SK-N-MC (cell line): ENCODE results near the gene PSEN1.

Source experiments
- DNase-seq: peaks from one replicate; pipeline ENCODE4 v3.0.0-alpha.2; 2011; ENCODE audit warnings: low read depth, low spot score
- H3K27ac ChIP-seq: fragments of 200-600 bp; sonication (generic); 2 replicates; pipeline ENCODE4 v1.5.1; 2016; ENCODE audit warnings: mixed run types
- H3K36me3 ChIP-seq: fragments of 200-600 bp; sonication (generic); 2 replicates; pipeline ENCODE4 v1.6.1; 2017; ENCODE audit warnings: antibody characterized with exemption, low read length, mixed read lengths; ENCODE audit not compliant: insufficient read depth
- H3K4me3 ChIP-seq: fragments of 200-600 bp; sonication (generic); 2 replicates; pipeline ENCODE4 v1.5.1; 2016
- H3K9ac ChIP-seq: fragments of 200-600 bp; sonication (generic); 2 replicates; pipeline ENCODE4 v1.8.0; 2017; ENCODE audit warnings: mixed run types, mixed read lengths; ENCODE audit not compliant: insufficient read length
- H3K9me3 ChIP-seq: fragments of 200-600 bp; sonication (generic); 2 replicates; pipeline ENCODE4 v1.6.1; 2017; ENCODE audit warnings: low read depth, mild to moderate bottlenecking, antibody characterized with exemption, low read length, moderate library complexity, mixed read lengths
- EZH2 ChIP-seq: fragments of 200-600 bp; sonication (generic); IDR thresholded peaks from one replicate; pipeline ENCODE4 v1.6.1; 2017; ENCODE audit warnings: antibody characterized with exemption
- FOXP2 ChIP-seq: optimal IDR thresholded peaks from 2 replicates; pipeline ENCODE3; 2011; ENCODE audit warnings: mild to moderate bottlenecking, moderate library complexity; ENCODE audit not compliant: insufficient read depth; ENCODE audit errors: extremely low read length, control extremely low read depth
- POLR2AphosphoS5 ChIP-seq: IDR thresholded peaks from 2 replicates; pipeline ENCODE4 v1.6.1; 2012; ENCODE audit warnings: mild to moderate bottlenecking, low read depth, low read length, borderline replicate concordance

PSEN1 gene

GRCh38 chr14:73272393-73272792 is 136.1 kb downstream of the PSEN1 start:
- Histone ChIP-seq H3K9ac (no peak overlapping the region), H3K4me3 (no peak overlapping the region), H3K27ac (no peak overlapping the region), H3K36me3 (peaks cover 5% of the 10 kb centered on the region; the same call in 1 of the 2 replicates), H3K9me3 (no peaks in the 10 kb centered on the region)
- TF ChIP-seq EZH2 (no peak), FOXP2 (no peak), POLR2AphosphoS5 (no peak)
- DNase-seq, result no peak
